MM.1S (cell line): ENCODE results near the gene SYCN.

Source experiments
- EZH2phosphoT487 ChIP-seq: fragments of 300-600 bp; sonication (generic); IDR thresholded peaks from 2 replicates; pipeline ENCODE4 v1.6.1; 2018; ENCODE audit warnings: antibody characterized with exemption, low read length
- TF ChIP-seq, protein P1 (sequence below): fragments of 300-600 bp; sonication (generic); IDR thresholded peaks from 2 replicates; pipeline ENCODE4 v1.5.1; 2016; ENCODE audit warnings: antibody characterized with exemption, low read length, mixed read lengths

- TF ChIP-seq EZH2phosphoT487 = no peak
- TF ChIP-seq, protein P1, sequence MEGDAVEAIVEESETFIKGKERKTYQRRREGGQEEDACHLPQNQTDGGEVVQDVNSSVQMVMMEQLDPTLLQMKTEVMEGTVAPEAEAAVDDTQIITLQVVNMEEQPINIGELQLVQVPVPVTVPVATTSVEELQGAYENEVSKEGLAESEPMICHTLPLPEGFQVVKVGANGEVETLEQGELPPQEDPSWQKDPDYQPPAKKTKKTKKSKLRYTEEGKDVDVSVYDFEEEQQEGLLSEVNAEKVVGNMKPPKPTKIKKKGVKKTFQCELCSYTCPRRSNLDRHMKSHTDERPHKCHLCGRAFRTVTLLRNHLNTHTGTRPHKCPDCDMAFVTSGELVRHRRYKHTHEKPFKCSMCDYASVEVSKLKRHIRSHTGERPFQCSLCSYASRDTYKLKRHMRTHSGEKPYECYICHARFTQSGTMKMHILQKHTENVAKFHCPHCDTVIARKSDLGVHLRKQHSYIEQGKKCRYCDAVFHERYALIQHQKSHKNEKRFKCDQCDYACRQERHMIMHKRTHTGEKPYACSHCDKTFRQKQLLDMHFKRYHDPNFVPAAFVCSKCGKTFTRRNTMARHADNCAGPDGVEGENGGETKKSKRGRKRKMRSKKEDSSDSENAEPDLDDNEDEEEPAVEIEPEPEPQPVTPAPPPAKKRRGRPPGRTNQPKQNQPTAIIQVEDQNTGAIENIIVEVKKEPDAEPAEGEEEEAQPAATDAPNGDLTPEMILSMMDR = no peak
Observed at GRCh38 chr19:39203372-39204341, at the start of gene SYCN.
